Measurements from ENCODE around the gene CPSF4L. TPM values are rescaled to one million over a fixed set of nuclear protein-coding genes. Genes with fewer than 3 reads are reported as not detected.

CPSF4L gene
- polyA plus RNA-seq, 3 donors: 0.25 TPM; not detected in 2

DNA sequence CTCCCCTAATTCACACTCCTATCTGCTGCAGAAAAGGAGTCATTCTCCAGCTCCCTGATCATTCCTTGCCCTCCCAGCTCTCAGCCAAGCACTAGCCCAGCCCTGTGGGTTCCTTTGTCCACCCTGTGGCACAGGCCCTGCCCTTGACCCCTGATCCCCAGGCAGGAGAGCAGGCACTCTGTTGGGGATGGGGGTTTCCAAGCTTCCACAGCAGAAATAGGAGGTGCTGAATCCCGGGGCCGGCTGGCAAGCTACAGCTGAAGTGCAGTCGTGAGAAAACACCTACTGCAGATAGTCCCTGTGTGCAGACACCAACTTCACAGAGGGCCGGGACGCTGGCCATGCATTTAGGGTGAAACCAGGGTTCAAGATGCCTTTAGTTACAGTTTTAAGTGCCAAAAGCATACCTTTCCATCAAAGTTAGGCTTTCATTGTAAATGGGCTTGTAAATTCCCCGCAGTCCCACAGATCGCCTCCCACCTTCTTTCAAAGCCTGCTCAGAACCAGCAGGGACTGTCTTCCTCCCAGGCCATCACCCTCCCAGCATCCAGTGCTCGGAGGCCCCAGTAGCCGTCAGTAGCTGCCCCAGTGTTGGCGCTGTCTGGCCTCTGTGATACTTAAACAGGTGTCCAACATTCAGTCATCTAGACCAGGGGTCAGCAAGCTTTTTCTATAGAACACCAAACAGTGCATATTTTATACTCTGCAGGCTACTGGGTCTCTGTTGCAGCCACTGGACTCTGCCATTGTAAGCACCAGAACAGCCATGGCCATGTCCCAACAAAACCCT lies 10.6 kb downstream of the CPSF4L start:
- no peak overlapping the region for H3K27ac ChIP-seq (ENCODE audit: low read depth, low read length)
- 74 to 81% (median 80%) methylated on average over 10 of the region's 10 CpGs for WGBS, 3 donors

DNA sequence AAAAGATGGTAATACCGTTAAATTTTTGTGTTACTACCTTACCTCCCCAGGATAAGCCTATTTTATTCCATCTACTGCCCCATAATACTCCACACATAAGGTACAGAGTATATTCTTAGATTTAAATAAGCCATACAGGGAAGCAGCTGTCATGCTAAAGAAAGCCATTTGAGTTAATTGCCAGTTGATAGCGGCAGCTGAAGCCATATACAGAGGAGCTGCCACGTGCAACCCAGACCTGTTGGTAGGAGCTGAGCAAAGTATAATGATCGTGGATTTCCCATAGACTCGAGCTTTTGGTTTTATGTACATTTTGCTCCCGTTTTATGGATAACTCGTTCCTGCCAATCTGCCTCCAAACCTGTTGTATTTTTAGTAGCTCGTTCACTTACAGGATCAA lies 12.0 kb downstream of the CPSF4L start:
- H3K27ac ChIP-seq (ENCODE audit: low read depth, low read length): no peak overlapping the region
- WGBS, 3 donors: 85 to 87% (median 87%) methylated on average over 8 of the region's 8 CpGs

DNA sequence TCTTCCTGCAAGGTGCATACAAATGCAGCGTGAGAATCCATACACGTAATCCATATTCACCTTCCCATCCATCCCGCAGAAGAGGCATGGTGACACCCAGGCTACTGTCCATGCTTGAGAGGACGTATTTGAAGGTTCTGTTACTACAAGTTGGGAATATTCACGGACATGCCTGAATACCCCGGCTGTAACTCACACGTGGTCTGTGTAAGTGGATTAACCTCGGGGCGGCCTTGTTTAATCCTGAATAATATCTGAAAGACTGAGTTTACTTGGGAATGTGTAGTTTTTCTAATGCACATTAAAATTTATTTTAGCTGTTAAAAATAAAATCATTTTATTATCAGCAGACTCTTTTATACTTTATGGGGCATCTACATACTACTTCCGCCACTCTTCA lies 13.1 kb downstream of the CPSF4L start:
- 90 to 92% (median 91%) methylated on average over 10 of the region's 10 CpGs for WGBS, 3 donors
- no peak overlapping the region for H3K27ac ChIP-seq (ENCODE audit: low read depth, low read length)

DNA sequence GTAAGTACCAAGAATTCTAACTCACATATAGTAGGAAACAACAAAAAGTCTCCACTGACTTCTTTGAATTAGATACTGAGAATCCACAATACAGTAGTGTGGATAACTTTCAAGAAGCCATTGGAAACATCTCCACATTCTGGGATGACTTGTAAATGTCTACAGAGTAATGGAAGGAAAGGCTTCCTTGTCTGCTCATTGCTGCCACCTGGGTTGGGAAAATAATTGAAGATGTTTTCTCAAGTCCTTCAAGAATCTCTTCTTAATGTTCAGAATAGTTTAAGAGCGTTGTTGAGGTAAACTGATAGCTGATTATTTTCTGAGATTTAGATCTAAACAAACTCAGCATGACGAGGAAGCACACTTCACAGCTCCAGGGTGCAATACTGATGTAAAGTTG lies 14.0 kb downstream of the CPSF4L start:
- no peak overlapping the region for H3K27ac ChIP-seq (ENCODE audit: low read depth, low read length)
- WGBS, 3 donors: 86 to 93% (median 90%) methylated on average over 2 of the region's 2 CpGs

DNA sequence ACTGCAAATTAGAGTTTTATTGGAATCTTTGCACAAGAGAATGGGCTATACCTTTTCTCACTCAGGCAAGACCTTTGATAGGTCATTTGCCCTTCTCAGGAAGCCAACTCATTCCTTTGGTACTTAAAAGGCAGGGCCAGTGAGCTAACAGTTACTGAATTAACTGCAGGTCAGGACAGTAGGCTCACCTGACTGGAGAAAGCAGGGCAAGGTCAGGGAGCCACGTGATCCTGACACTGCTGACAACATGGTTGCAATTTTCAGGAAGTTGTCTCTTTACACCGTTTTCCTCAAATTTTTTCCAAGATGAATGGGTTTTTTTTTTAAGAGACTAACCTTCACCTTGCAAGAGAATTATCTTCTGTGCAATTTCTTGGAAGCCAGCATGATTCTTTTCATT lies 21.1 kb downstream of the CPSF4L start:
- WGBS, 3 donors: 35 to 49% (median 49%) methylated on average over 2 of the region's 2 CpGs
- no peak overlapping the region for H3K27ac ChIP-seq (ENCODE audit: low read depth, low read length)

DNA sequence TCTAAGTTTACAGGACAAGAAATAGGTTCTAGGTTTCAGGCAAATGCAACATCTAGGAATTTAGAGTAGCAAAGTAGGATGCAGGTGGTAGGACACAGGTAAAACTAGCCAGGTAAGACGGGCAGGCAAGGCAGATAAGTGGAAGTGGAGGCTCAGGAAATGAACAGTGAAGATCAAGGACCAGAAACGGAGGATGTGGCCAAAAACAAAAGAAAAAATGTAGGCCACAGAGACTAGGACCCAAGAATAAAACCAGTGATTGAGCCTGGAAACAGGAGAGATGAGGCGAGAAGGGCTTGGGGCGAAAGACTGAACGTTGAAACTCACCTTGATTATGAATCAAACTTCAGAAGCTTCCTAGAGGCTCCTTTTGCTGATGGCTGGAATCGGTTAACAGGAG lies 24.0 kb downstream of the CPSF4L start:
- H3K27ac ChIP-seq (ENCODE audit: low read depth, low read length): no peak overlapping the region
- 65 to 67% (median 66%) methylated on average over 6 of the region's 6 CpGs for WGBS, 3 donors

DNA sequence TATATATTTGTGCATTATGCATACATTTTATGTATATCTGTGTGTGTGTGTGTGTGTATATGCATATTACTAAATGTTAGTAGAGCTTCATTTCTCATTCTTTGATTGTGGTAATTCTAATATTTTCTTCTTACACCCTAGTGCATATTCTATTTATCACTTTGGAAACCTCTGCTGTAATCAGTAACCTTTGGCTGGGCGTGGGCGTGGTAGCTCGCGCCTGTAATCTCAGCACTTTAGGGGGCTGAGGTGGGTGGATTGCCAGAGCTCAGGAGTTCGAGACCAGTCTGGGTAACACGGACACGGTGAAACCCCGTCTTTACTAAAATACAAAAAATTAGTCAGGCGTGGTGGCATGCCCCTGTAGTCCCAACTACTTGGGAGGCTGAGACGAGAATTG lies 26.9 kb downstream of the CPSF4L start:
- WGBS, 3 donors: 81 to 94% (median 86%) methylated on average over 10 of the region's 10 CpGs
- H3K27ac ChIP-seq (ENCODE audit: low read depth, low read length): no peak overlapping the region

DNA sequence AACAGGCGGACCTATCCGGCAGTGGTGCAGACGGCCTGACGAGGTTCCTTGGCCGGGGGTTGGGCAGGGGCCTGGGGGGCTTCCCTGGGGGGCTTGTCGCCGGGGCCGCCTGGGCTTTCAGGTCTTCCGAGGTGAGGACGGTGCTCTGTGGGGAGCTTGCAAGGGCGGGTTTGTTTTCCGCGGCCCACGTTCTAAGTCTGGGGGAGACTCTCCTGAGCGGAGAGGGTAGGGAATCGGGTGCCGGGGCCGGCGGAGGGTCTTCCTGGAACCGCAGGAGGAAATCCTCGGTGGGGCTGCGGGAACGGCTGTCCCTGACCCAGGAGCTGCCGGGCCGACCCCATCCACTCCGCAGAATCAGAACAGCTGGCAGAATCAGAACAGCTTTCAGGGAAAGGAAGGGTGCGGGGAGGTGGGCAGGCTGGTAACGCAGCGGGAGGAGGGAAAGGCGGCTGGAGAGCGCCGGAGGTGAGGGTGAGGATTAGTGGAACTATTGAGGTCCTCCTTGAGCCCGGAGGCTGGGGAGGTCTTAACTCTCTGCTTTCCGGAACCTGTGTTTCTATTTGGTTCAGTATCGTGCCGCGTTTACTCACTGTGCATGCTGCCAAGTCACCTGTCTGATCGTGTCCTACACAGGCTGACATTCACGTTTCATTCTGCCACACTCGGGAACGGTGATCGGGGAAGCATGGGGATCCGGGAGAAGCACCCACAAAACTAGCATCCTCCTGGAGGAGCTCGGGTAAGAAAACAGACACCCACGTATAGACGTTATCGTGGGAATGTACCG lies 28.9 kb downstream of the CPSF4L start:
- no peak overlapping the region for H3K27ac ChIP-seq (ENCODE audit: low read depth, low read length)
- 0 to 1% (median 0%) methylated on average over 48 of the region's 48 CpGs for WGBS, 3 donors

DNA sequence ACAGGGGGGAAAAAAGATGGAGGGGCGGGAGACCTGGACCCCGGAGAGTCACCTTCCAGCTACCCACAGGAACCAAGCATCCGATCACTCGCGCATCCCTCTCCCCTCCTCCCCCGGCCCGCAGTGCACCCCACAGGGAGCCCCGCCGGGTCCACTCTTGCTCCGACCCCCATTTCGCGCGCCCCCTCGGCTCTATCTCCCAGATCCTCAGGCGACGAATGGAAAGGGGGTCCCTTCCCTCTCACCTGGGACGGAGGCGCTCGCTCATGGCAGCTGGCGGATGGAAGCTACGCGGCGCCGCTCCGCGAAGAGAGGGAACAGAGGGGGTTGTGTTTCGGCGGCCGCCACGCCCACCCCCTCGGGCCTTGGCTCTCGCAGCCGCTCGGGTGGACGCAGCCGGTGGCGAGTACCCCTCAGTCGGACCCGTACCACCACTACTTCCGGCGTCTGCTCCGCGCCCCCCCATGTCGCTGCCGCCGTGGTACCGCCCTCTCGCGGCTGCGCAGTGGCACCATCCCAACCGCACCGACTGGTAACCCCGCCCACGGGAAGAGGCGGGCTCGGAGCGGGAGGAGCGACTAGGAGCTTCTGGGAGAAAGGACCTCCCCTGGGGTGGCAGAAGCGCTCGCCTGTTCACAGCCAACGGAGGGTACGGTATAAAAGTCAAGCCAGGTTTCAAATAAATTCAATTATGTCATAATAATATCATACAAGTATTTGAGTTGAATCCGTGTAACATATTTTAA lies 29.7 kb downstream of the CPSF4L start:
- no peak overlapping the region for H3K27ac ChIP-seq (ENCODE audit: low read depth, low read length)
- 0 to 1% (median 0%) methylated on average over 52 to 63 of the region's 63 CpGs for WGBS, 3 donors

DNA sequence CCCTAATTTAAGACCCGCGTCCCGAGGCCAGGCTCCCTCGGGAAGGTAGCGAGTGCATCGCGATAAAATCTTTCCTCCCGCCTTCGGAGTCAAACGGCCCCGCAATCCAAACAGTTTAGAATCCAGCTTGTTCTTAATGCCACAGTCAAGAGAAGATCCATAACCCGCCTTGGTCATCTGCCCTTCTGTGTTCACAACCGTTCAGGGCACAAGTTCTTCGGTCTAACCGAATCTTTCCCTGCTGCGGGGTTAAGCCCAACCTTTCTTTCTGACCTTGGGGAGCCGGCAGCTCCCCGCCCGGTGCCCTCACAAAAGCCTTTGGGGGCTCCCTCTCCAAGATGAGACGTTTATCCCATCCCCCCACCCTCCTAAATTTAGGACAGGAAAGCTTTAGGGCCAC lies 30.3 kb downstream of the CPSF4L start:
- WGBS, 3 donors: 0 to 1% (median 0%) methylated on average over 20 of the region's 20 CpGs
- H3K27ac ChIP-seq (ENCODE audit: low read depth, low read length): no peak overlapping the region

DNA sequence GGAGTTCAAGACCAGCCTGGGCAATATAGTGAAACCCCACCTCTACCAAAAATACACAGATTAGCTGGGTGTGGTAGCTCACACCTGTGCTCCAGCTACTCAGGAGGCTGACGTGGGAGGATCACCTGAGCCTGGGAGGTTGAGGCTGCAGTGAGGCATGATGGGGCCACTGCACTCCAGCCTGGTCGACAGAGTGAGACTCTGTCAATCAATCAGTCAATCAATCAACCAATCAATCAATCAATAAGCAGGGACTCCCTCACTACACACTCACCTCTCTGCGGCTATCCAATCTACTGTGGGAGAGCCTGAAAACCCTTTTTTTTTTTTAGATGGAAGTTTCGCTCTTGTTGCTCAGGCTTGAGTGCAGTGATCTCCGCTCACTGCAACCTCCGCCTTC lies 31.6 kb downstream of the CPSF4L start:
- H3K27ac ChIP-seq (ENCODE audit: low read depth, low read length): no peak overlapping the region

DNA sequence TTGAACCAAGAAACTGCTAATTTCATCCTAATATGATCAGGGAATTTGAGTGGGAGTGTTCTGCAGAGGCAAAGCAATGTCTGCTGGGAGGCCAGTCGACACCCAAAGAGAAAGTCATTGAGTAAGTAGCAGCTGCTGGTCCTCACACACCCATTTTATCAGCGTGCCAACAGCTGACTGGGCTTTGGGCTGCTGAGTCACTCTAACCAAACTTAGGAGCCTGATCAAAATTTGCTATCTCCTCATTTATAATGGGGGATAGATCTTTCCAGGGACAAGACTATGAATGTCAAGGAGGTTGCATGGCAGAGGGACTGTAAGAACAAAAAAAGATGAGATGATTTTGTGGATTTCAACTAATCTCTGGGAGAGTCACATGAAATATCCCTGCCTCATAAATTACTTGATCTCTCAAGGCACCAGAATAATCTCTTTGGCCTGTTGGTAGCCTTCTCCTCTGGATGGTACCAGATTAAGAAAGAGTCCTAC lies 32.9 kb downstream of the CPSF4L start:
- WGBS, 3 donors: 0 to 6% (median 0%) methylated on average over 2 of the region's 2 CpGs
- H3K27ac ChIP-seq (ENCODE audit: low read depth, low read length): no peak overlapping the region

More for the DNA sequence above, 31.6 kb downstream of the CPSF4L start:
- 89 to 96% (median 91%) methylated on average over 6 of the region's 6 CpGs for WGBS, 3 donors

DNA sequence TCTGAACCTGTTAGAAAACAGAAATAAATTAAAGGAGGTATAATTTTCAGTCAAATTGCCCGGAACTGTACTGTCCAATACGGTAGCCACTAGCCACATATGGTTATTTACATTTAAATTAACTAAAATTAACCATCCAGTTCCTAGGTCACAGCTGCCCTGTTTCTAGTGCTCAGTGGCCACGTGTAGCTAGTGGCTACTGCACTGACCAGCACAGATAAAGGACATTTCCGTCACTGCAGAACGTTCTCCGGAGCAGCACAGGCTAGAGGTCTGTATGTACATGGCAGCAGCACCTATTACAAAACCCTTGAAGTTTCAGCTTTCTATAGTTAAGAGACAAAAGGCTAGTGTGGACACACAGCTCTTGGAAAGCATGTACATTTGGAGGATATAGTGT lies 33.7 kb downstream of the CPSF4L start:
- 46 to 66% (median 62%) methylated on average over 6 of the region's 6 CpGs for WGBS, 3 donors
- no peak overlapping the region for H3K27ac ChIP-seq (ENCODE audit: low read depth, low read length)

DNA sequence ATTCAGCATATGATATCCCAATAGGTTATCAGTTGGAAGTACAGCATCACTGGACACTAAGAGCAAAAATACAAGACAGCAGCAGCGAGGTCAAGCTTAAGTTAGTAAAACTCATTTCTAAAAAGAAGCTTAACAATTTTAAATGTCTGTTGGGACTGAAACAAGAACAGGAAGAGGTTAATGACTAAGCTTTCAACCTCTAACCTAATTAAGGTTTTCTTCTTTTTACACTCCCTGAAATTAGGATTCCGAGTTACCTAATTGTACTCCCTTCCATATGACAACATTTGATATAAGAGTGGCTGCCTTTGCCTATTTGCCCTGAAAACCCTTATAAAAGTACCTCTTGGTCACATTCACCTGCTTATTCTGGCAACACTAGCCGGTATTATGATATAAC lies 34.3 kb downstream of the CPSF4L start:
- no peak overlapping the region for H3K27ac ChIP-seq (ENCODE audit: low read depth, low read length)
- 40 to 66% (median 50%) methylated on average over 3 of the region's 3 CpGs for WGBS, 3 donors

DNA sequence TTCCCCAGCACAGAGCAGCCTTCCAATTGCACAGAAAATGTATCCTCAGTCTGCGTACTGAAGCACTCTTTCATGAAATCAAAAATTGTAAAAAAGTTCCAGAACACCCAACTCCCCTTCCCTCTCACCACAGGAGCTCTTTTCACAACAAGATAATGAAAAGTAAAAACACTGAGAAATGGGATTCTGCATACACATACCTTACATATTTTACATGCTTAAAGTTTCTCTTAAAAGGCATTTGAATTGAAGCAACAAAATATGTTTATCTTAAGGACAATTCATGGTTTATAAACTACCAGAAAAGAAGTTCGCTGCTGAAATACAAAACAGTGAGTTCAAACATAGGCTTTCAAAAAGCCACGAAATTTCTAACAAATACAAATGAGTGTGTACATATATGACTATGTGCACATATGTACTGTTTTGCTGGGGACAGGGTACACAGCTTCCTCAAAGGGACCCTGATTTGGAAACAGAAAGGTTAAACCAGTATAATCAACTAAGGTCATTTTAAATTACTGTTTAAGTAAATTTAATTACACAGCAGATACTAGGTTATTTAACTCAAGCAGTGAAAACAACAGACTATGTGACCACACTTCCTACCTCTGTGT lies 35.0 kb downstream of the CPSF4L start:
- H3K27ac ChIP-seq (ENCODE audit: low read depth, low read length): no peak overlapping the region
- WGBS, 3 donors: 64 to 73% (median 71%) methylated on average over 3 of the region's 3 CpGs

DNA sequence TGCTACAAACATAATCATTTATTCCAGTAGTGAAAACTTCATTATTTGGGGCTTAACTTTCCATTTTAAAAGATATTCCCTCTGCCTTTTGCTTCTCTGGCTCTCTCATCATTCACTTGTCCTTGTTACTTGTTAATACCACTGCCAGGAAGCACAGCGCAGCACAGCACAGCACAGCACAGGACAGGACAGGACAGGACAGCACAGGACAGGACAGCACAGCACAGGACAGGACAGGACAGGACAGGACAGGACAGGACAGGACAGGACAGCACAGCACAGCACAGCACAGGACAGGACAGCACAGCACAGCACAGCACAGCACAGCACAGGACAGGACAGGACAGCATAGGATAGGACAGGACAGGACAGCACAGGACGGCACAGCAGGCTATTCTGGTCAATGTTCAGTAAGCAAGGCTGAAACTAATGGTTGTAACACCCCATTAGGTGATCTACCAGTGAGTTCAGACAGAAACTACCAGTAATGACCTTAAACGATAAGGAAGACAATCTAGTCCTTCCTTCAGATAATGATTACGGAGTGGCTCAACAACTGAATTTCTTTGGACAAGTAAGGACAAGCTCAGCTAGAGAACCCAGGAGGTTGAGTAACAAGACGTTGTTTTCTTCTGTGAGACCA lies 36.9 kb downstream of the CPSF4L start:
- H3K27ac ChIP-seq (ENCODE audit: low read depth, low read length): no peak overlapping the region

DNA sequence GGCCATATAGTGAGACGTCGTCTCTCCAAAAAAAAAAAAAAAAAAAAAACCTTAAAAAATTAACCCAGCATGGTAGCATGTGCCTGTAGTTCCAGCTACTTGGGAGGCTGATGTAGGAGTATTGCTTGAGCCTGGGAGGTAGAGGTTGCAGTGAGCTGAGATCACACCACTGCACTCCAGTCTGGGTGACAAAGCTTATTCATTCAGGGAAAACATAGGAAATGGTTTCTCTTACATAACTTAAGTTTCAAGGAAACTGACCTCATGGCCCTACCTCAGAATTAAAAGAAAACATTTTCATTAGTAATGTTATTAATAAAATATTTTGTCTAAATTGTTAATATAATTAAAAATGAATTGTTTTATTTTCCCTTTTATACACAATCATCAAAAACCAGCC lies 37.4 kb downstream of the CPSF4L start:
- H3K27ac ChIP-seq (ENCODE audit: low read depth, low read length): no peak overlapping the region
- 81 to 94% (median 93%) methylated on average over 2 of the region's 2 CpGs for WGBS, 3 donors

More for the DNA sequence above, 36.9 kb downstream of the CPSF4L start:
- 83 to 88% (median 87%) methylated on average over 5 of the region's 5 CpGs for WGBS, 3 donors

DNA sequence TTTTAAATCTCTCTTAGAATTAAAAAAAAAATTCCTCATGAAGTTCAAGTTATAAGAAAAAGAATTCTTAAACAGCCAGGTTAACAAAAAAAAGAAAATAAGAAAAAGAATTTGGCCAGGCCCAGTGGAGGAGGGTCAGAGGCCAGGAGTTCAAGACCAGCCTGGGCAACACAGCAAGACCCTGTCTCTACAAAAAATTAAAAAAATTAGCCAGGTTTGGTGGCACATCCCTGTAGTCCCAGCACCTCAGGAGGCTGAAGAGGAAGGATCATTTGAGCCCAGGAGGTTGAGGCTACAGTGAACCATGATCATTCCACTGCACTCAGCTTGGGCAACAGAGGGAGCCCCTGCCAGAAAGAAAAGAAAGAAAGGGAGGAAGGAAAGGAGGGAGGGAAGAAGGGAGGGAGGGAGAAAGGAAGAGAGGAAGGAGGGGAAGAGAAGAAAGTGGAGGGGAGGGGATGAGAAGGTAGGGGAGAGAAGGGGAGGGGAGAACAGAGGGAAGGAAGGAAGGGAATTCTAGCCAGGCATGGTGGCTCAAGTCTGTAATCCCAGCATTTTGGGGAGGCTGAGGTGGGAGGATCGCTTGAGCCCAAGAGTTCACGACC lies 38.0 kb downstream of the CPSF4L start:
- WGBS, 3 donors: 97 to 100% (median 97%) methylated on average over 2 of the region's 2 CpGs
- H3K27ac ChIP-seq (ENCODE audit: low read depth, low read length): no peak overlapping the region

Measured in adipose tissue (tissue), 3 donors.